Dedifferentiated amniotic fluid mesenchymal stem cell (primary cell): Measurements from ENCODE around the gene KATNIP.

Experiments used
- DNase-seq: peaks from one replicate; pipeline ENCODE4 v3.0.0-alpha.2; 2016; ENCODE audit errors: extremely low spot score

Gene KATNIP

DNA sequence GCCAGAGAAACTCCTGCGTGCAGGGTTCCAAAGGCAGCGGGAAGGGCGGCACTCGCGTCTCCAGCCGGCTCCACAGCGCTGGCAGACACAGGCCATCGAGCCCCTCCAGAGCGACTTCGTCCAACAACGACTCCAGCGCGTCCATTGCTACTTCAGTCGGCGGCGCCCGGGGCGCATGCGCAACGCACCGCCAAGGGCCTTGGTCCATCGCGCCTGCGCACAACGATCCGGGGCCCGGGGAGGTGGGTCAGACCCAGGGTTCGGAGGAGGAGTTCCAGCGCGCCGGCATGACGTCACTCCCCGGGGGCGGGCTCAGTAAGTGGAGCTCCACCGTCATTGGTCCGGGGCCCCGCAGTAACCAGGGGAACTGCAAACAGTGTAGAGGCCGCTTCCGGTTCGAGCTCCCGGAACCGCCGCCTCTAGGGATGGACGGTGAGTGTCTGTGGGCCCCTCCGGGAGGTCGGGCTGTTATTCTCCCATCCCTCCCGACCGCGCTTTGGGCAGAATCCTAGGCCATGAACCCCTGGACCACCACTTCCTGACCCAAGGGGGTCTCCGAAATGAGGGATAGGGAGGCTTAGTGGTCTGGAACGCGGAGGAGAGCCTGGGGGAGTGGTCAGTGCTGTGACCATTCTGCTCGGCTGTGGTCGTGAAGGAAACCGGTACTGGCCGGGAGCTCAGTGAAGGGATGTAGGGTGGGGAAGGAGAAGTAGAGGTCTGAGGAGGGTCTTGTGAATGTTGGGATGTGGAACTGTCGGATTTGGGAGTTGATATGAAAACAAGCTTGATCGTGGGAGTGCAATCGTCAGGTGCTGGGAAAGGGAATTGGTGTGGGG, at the start of gene KATNIP, which contains the start of gene GTF3C1:
KATNIP (plus strand) TSS at position 399 of the 836 bp plus-strand sequence; CDS start at position 426, 27 bp downstream.
GTF3C1 (minus strand) TSS at position 168 of the 836 bp plus-strand sequence; CDS start at position 145, 23 bp downstream.
- peak; percentile 99 for DNase-seq

DNA sequence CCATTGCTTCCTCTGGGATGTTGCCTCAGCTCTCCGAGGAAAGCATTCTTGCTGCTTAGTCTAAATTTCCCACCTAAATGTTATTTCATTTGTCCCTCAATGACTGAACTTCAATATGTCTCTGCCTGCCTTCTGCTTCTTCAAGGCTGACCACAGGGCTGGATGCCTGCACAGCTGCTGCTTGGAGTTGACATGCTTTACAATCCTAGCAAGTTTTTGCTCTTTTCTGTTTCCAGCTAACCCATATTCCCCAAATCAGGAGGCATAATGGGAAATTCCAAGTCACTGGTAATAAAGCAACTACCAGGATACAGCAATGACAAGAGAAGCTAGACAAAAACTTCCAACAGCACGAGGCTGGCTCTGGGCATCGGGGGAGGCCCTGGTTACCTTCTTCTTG, 49.1 kb upstream of the KATNIP start:
- DNase-seq = no peak

DNA sequence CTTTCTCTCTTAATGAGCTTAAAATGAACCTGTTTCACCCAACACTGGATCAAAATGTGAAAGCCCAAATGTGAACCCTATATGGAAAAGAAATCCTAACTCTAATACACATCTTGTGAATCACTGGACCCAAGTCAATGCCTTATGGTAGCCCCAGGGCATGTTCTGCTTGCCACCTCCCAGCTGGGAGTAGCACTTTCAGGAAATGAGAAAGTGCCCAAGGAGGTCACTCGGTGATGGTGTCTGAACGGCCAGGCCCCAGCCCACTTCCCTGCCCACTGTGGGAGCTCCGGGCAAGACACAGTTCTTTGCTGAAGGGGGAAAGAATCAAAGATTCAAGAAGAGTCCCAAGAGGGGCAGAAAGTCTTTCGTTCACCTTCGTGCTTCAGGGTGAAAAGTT, 46.3 kb upstream of the KATNIP start:
- no peak for DNase-seq

DNA sequence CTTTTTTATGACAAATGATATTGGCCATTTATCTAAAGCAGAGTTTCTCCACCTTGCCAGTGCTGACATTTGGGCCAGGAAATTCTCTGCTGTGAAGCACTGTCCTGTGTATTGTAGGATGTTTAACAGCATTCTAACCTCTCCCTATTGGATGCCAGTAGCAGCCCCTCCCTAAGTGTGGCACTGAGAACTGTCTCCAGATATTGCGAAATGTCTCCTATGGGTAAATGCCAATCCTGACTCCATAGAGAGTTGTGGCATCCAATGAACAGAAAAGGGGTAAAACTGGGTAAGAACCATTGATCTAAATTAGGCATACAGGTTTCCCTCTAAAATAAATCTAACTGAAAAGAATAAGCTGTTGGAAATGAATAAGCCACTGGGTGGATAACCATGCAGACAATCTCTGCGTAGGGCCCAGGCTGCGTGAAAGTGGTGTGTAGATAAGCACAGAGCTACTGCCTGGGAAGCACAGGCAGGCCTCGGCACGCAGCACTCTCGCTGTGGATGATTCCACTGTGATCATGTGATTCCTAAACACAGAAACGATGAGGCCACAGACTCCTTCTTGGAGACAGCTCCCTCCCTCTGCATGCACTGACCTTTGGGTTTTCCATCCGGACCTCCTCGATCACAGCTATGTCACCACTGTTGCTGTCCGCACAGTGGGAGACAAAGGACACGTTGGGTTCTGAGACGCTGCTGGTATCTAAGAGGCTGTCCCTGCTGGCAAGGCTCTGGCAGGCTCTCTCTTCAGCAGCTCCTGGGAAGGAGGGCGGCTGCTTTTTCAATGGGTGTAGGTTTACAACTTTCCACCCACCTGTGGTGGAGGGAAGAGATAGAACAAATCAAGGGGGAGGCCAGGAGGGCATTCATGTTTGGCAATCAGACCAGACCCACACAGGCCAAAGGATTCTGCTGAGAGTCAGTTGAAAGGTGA, 44.4 kb upstream of the KATNIP start:
- DNase-seq = no peak

DNA sequence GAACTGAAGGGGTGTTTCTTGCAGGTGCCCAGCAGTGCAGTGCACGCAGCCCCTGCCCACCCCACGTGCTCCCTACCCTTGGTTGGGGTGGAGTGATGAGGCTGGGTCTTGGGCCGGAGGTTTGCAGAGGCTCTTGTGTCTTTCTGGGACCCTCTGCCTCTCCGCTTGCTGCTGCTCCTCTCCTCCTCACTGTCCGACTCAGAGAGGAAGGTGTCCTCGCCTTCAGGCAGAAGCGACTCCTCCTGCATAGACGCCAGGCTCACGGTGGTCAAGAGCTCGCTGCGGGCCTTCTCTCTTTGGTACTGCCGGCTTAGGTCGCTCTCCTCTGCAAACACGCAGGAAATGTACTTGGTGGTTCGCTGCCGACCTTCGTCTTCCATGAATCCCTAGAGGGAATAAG, 43.2 kb upstream of the KATNIP start:
- DNase-seq = no peak

DNA sequence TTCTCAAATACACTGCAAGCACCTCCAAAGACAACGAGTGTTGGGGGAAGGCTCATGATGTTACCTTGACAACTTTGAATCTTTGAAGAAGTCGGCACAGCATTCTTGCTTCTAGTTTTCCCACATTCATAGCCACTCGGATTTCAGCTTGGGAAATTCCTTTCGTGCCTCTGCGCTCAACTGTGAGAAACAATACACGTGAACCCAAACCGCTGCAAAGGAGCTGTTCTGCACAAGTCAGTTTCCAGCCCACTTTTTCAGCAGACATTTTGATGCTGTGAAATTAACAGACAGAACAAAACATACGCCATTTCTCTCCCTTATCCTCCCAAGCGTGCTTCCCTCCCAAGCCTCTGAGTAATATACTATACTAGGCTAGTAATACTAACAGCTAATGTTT, 41.5 kb upstream of the KATNIP start:
- DNase-seq = no peak

DNA sequence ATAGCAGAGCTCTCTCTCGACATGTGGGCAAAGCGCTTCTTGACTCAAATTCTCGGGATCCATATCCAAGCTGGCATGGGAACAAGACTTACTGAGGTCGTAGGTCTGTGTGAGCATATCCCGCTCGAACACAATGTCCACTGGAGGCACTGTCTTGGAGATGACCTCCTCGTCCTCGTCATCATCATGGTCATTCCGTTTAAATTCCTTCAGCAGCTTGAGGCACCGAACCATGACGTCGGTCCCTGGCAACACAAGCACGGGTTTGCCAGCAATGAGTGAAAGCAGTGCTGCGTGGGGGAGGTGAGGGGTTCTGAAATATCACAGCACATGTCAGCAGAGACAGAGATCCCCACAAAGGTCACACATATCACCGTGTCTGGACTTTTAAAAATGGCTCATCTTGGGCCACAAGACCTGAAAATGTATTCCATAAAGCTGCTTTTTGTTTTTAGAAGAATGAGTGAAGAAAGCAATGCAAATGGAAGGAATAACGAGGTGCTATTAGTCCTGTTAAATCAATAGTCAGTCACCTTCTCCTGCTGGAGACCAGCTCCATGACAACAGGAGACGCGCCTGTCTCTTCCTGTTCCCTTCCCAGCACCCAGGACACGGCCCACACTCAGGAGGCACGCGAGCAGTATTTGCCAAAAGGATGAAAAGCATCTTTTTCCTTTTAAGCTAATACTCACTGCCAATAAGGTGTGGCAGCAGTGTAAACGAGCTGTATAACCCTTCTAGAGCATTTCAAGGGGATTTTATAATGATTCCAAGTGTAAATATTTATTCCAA, 38.1 kb upstream of the KATNIP start:
- DNase-seq = no peak

DNA sequence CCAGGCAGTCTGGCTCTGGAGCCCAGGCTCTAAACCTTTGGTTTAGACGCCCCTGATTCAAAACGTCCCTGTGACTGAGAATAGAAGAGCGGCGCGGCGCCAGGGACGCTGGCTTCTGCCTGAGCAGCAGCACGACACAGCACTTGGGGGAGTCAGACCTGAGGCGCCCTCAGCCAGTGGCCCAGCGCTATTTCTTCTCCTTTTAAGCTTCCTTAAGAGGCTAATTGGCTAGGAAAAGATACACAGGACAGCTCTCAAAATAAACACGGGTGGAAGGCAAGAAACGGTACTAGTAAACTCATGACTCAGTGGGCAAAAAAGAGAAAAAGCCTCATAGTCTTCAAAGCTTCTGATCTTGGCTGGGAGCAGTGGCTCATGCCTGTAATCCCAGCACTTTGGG, 35.1 kb upstream of the KATNIP start:
- no peak for DNase-seq

DNA sequence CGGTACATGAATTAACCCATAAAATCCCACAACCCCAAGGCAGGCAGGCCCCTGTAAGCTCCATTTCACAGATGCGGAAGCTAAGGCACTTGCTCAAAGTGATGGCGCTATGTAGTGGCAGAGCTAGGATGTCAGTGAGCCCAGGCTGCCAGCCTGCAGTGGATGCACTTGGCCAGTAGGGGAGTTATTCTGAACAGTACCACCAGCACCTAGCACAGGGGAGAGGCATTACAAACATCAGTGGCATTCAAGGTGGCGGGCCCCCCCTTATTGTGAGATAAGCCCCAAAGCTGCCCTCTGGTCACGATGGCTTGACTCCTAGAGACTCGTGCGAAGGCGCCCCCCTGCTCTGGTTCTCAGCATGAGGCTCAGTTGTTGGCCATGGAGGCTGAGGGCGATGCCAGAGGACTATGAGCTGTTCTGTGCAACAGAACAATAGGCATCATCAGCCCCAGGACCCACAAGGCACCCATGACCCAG, 34.0 kb upstream of the KATNIP start:
- no peak for DNase-seq

DNA sequence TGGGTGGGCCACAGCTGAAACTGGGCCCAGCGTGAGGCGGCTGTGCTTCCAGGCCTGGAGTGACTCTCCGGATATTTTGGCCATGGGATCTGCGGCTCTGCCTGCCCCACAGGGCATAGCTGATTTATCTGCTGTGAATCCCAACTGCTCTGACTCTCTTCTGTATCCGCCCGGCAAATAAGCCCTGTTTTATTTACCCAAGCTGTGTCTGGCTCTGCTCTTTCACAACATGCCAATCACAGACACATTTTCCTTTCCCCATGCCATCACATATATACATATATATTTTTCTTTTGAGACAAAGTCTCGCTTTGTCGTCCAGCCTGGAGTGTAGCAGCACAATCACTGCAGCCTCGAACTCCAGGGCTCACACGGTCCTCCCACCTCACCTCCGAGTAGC, 33.6 kb upstream of the KATNIP start:
- DNase-seq = no peak

DNA sequence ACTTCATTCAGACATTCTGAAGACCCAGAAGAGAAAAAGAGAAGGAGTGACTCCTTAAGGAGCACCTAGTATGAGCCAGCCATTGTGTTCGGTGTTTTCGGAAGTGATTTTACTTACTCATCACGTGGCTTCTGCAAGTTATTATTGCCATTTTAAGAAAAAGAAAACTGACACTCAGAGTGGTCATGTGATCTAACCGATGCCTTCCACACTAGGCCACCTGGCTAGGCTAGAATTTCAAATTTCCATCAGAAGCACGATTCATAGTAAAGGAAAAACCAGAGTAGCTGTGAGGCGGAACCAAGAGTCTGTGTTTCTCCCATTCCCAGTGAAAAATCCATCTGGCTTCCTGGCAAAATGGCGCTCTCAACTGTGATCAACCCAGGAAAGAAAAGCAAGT, 32.3 kb upstream of the KATNIP start:
- DNase-seq = no peak

DNA sequence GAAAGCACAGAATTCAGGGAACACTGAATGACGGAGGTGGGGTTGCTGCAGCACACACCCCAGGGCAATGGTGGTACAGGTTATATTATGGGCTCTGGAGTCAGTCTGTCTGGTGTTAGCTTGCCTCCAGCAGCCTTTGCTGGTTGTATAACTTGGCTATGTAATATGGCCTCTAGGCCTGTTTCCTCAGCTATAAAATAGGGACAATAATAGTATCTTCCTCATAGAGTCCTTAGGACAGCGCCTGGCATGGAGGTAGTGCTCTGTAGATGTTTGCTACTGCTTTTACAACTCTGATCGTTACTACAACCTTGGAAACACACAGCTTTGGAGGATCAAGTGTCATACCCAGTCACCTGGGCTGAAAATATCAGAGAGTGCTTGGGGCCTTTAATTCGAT, 31.7 kb upstream of the KATNIP start:
- DNase-seq = no peak

DNA sequence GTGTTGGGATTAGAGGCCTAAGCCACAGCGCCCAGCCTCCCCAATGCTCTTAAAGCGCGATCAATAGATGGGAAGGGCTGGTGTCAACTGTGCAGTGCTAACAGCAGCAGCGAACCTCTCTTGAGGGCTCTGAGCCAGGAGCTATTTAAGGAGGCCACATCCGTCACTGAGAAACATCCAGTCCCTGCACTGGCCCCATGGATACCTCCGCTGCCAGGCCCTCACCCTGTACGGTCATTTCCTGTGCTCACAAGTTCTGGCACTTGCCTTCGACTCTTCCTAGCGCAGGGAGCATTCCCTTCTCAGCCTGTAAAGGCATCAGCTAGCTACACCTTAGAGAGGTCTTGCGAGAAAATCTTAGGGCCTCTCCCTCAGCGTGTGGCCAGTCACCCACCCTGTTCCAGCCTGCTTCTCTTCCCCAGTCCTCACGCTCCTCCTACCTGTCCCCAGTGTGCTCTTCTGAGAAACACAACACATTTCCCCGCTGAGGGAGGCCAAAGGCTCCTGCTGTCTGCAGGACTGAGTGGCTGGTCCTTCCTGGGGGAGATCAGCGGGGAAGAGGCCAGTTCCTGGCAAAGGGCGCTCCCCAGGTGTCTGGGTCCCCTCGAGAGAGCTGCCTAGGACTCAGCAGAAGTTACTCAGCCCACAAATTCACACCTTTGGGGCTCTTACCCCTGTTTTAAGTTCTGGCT, 28.8 kb upstream of the KATNIP start:
- no peak for DNase-seq

DNA sequence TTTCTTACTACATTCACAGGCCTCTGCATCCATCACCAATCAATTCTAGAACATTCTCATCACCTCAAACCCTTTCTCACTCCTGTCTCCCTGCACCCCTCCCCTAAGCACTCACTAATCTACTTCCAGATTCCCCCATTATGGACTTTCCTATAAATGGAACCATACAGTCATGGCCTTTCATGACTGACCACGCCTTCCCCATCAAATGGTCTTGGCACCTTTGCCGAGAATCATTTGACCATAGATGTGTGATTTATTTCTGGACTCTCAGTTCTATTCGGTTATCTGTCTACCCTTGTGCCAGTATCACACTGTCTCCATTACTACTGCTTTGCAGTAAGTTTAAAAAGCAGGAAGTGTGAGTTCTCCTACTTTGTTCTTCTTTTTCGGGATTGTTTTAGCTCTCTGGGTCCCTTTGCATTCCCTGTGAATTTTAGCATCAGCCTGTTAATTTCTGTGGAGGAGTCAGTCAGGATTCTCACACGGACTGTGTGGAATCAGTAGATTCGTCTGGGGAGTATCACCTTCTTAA, 27.7 kb upstream of the KATNIP start:
- DNase-seq = no peak

DNA sequence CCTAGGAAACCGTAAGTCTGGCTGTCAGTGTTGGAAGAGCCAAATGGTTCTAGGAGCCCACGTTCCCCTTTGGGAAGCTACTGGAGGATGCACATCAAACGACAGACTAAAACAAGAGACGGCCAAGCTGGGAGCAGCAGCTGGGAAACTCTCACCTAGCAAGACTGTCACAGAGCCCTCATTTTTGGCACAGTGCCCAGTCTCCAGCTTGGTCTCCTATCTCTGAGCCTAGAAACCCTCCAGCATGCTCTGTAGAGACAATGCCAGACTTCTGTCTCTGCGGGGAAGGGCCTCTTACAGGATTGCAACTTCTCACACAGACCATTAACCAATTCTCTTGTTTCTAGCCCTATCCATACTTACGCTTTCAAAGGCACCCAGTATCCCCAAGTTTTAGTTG, 23.8 kb upstream of the KATNIP start:
- no peak for DNase-seq

DNA sequence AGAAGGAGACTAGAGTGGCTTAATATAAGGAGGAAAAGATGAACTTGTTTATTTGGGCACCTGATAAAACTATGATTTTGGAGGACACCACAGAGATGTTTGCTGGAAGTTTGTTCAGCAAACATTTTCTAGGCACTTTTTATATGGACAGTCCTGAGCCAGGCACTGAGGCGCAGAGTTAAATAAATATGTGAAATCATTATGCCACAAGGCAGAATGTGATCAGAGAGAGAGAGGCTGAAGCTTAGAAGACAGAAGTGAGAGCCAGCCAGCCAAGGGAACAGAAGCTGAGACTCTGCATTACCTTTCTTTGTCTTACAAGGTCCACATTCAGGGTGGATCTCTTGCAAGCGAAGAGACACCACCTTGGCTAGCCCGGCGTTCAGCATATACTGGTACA, 21.6 kb upstream of the KATNIP start:
- no peak for DNase-seq

DNA sequence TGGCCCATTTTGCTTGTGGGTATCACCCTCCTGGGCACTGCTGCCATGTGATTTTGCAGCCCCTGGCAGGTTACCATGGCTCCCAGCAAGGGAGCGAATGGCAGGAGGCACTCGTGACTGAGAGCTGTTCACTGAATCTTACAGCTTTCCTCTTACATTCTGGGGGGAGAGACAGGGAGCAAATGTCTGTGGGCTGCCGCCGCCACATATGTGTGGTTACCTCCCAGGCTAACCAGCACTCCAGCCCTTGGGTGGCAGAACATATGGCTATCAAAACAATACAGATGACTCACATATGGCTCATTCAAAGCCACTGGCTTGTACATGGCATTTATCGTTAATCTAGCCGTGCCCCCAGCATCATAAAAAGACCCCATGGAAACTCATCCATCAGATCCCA, 20.0 kb upstream of the KATNIP start:
- DNase-seq = no peak

DNA sequence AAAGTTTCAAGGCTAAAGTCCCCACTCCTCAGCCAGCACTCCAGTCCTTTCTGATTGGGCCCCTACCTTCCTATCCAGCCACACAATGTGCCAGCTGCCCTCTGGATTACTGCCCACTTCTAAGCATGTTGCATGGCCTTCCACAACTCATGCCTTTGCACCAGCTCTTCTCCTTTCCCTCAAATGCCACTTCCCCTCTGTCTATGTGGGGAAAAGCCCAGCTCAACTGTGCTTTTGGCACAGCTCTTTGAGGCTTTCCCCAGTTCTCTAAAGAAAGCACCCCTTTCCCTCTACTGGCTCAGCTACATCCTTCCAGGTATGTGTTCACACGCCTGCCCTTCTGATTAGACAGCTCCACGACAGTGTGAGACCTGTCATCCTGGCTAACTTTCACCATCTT, 18.8 kb upstream of the KATNIP start:
- DNase-seq = no peak

DNA sequence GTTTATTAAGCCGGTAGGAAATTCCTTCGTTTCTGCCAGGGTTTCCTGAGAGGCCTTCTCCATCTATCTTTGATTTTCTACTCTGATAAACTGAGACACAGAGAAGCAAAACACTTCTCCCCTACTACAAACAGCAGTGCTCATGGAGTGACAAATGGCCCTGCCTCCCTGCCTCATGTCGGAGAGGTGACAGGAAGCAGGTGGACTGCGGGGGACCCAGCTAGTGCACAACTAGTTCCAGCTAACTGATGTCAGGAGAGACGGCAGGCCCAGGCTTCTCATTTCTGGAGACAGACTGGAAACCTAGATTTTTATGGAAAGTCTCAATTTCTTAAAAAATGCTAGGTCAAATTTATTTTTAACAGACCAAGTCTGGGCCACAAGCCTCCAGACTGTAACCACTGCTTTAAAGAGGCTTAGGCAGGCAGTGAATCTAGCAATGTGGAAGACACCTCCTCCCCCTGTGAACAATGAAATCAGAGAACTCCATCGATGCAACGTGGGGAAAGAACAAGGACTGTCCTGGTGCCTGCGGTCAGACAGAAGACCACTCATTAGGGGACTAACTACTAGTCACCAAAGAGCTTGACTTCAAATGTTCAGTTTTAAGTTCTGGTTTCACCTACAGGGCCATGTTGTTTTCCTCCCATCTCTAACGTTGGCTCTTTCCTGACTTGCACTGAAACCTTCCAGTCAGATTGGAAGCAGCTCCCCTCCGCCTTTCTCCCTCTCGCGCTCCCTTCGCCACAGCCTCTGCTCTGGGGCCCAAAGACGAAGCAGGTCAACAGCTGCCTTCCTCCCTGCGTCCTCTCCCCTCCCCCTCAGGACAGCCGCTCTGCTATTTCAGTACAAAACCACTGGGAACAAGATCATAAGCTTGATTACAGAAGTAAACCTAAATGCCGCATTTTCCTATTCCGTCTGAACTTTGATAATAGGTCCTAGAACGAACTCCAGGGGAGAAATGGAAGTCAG, 17.8 kb upstream of the KATNIP start:
- DNase-seq = no peak

DNA sequence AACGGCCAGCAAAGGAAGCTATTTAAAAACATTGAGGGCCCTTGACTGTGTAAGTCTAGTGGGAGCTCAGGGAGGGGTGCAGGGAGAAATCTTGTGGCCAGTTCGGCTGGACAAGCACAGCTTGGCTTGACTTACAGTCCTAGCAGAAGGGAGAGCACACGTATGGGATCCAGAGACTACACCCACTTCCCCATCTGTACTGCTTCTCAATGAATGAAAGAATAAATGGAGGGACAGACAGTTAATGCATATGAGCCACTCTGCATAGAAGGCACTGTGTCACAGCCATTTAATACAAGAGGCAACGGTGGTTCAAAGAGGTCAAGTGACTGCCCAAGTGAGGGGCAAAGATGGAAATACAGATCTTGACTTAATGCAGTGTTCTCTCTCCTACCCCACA, 15.7 kb upstream of the KATNIP start:
- DNase-seq = no peak
